H1 (cell line): ENCODE measurements around the gene CYSRT1. TPM values are rescaled to one million over a fixed set of nuclear protein-coding genes. Genes with fewer than 3 reads are reported as not detected.

Experiments
- CTCF ChIA-PET: fragments of 300-600 bp; sonication (Branson Sonifier 250); formaldehyde crosslinking; loops from one replicate; lab custom pipeline; 2021; ENCODE audit not compliant: partially characterized antibody; lab: Charles Lee
- POLR2A ChIA-PET: fragments of 300-600 bp; sonication (Branson Sonifier 250); formaldehyde crosslinking; loops from one replicate; lab custom pipeline; 2021; ENCODE audit warnings: inconsistent platforms; ENCODE audit not compliant: partially characterized antibody; lab: Charles Lee
- DNase-seq, 2 experiments: peaks; one replicate each; pipeline versions ENCODE4 v3.0.0 to v3.0.0-alpha.2; 2010 to 2022; ENCODE audit warnings: low spot score in 2 of 2, low read depth in 1 of 2, mixed read lengths in 1 of 2
- FAIRE-seq: peaks from 2 replicates; lab custom pipeline; 2011; peaks lifted over from hg19 to GRCh38; lab: Jason Lieb, UNC
- H2AFZ ChIP-seq: 2 replicates; pipeline ENCODE4 v1.8.1; 2012; ENCODE audit warnings: low read length, inconsistent platforms
- H2AK5ac ChIP-seq: 2 replicates; pipeline ENCODE4 v1.6.1; 2013; ENCODE audit warnings: low read depth, low read length
- H2BK120ac ChIP-seq: replicated peaks from 2 replicates; pipeline ENCODE3; 2013; ENCODE audit warnings: low read depth, low read length, inconsistent platforms
- H2BK12ac ChIP-seq: 2 replicates; pipeline ENCODE4 v1.6.1; 2013; ENCODE audit warnings: low read depth, low read length
- H2BK15ac ChIP-seq: 2 replicates; pipeline ENCODE4 v1.6.1; 2013; ENCODE audit warnings: low read length
- H2BK20ac ChIP-seq: 2 replicates; pipeline ENCODE4 v1.6.1; 2013; ENCODE audit warnings: low read length
- H2BK5ac ChIP-seq: 2 replicates; pipeline ENCODE4 v1.6.1; 2013; ENCODE audit warnings: low read depth, low read length
- H3K14ac ChIP-seq: 2 replicates; pipeline ENCODE4 v1.6.1; 2013; ENCODE audit warnings: inconsistent platforms; ENCODE audit not compliant: insufficient read length
- H3K18ac ChIP-seq: 2 replicates; pipeline ENCODE4 v1.6.1; 2013; ENCODE audit warnings: low read length; ENCODE audit errors: extremely low read depth
- H3K23ac ChIP-seq: 2 replicates; pipeline ENCODE4 v1.6.1; 2013; ENCODE audit warnings: inconsistent platforms; ENCODE audit not compliant: insufficient read length
- H3K23me2 ChIP-seq: 2 replicates; pipeline ENCODE4 v1.6.1; 2013; ENCODE audit warnings: low read depth, low read length
- H3K27ac ChIP-seq: 2 replicates; pipeline ENCODE4 v1.6.1; 2011; ENCODE audit warnings: low read depth, low read length, inconsistent platforms
- H3K27me3 ChIP-seq, 4 experiments: replicated peaks in 1 of 4; 1 replicate in 1 of 4; 2 replicates in 3 of 4; pipeline versions ENCODE4 v1.6.1 to v1.8.1; 2011 to 2013; ENCODE audit warnings: low read length in 3 of 4, mild to moderate bottlenecking in 3 of 4, inconsistent platforms in 2 of 4, mixed read lengths in 2 of 4, moderate library complexity in 1 of 4; ENCODE audit not compliant: control insufficient read depth in 3 of 4, insufficient read depth in 3 of 4; ENCODE audit errors: extremely low read depth in 1 of 4
- H3K36me3 ChIP-seq, 4 experiments: 2 replicates each; pipeline versions ENCODE4 v1.6.1 to v1.8.1; 2011 to 2013; ENCODE audit warnings: mild to moderate bottlenecking in 4 of 4, low read length in 3 of 4, moderate library complexity in 2 of 4, control low read depth in 1 of 4, inconsistent platforms in 1 of 4; ENCODE audit not compliant: insufficient read depth in 4 of 4, control insufficient read depth in 2 of 4
- H3K4ac ChIP-seq: replicated peaks from 2 replicates; pipeline ENCODE3; 2013; ENCODE audit warnings: low read length, low read depth, mixed read lengths, inconsistent platforms; ENCODE audit not compliant: insufficient read length
- H3K4me1 ChIP-seq, 4 experiments: replicated peaks in 1 of 4; 1 replicate in 1 of 4; 2 replicates in 3 of 4; pipeline versions ENCODE4 v1.6.1 to v1.8.1; 2011 to 2013; ENCODE audit warnings: low read length in 3 of 4, inconsistent platforms in 2 of 4, mixed read lengths in 1 of 4; ENCODE audit not compliant: insufficient read depth in 4 of 4, control insufficient read depth in 3 of 4
- H3K4me2 ChIP-seq, 2 experiments: 2 replicates each; pipeline versions ENCODE4 v1.6.1 to v1.8.1; 2011 to 2013; ENCODE audit warnings: low read depth in 2 of 2, low read length in 2 of 2, control low read depth in 1 of 2, inconsistent platforms in 1 of 2, mild to moderate bottlenecking in 1 of 2; ENCODE audit not compliant: insufficient read depth in 1 of 2
- H3K4me3 ChIP-seq, 4 experiments: fragments of 200-600, 300-600 bp in 1 of 4; sonication (generic), shearing (Covaris generic), sonication (Bioruptor Twin) in 1 of 4; 2 replicates each; pipeline versions ENCODE4 v1.5.1 to v1.8.1; 2011 to 2016; ENCODE audit warnings: low read length in 4 of 4, low read depth in 3 of 4, control low read depth in 2 of 4, inconsistent platforms in 2 of 4, mild to moderate bottlenecking in 2 of 4, mixed read lengths in 1 of 4, moderate library complexity in 1 of 4; ENCODE audit not compliant: insufficient read depth in 2 of 4; ENCODE audit errors: extremely low read depth in 1 of 4
- H3K56ac ChIP-seq: replicated peaks from 2 replicates; pipeline ENCODE3; 2013; ENCODE audit warnings: low read depth, mild to moderate bottlenecking, mixed read lengths, low read length, inconsistent platforms; ENCODE audit not compliant: insufficient read length
- H3K79me1 ChIP-seq: 2 replicates; pipeline ENCODE4 v1.6.1; 2013; ENCODE audit warnings: low read depth, low read length, control low read depth
- H3K79me2 ChIP-seq, 2 experiments: 2 replicates each; pipeline versions ENCODE4 v1.6.1 to v1.8.1; 2012 to 2013; ENCODE audit warnings: low read length in 2 of 2, mild to moderate bottlenecking in 2 of 2, inconsistent platforms in 1 of 2; ENCODE audit not compliant: insufficient read depth in 2 of 2, control insufficient read depth in 1 of 2
- H3K9ac ChIP-seq, 4 experiments: replicated peaks in 1 of 4; 1 replicate in 1 of 4; 2 replicates in 3 of 4; pipeline versions ENCODE4 v1.6.1 to v1.8.1; 2011 to 2013; ENCODE audit warnings: low read depth in 3 of 4, low read length in 3 of 4, control low read depth in 2 of 4, mild to moderate bottlenecking in 2 of 4, moderate library complexity in 2 of 4, inconsistent platforms in 1 of 4; ENCODE audit errors: extremely low read depth in 1 of 4
- H3K9me3 ChIP-seq, 2 experiments: 2 replicates each; pipeline versions ENCODE4 v1.6.1 to v1.8.1; 2012 to 2013; ENCODE audit warnings: mild to moderate bottlenecking in 2 of 2, moderate library complexity in 2 of 2, control low read depth in 1 of 2, inconsistent platforms in 1 of 2, low read depth in 1 of 2, low read length in 1 of 2, mixed read lengths in 1 of 2; ENCODE audit not compliant: insufficient read depth in 2 of 2
- H4K20me1 ChIP-seq, 2 experiments: replicated peaks in 1 of 2; 2 replicates each; pipeline versions ENCODE3 to v1.8.1; 2011 to 2013; ENCODE audit warnings: inconsistent platforms in 2 of 2, low read length in 2 of 2, mild to moderate bottlenecking in 1 of 2; ENCODE audit not compliant: insufficient read depth in 2 of 2, control insufficient read depth in 1 of 2
- H4K5ac ChIP-seq: 2 replicates; pipeline ENCODE4 v1.6.1; 2013; ENCODE audit warnings: low read length, low read depth, mixed read lengths, inconsistent platforms; ENCODE audit not compliant: insufficient read length
- H4K8ac ChIP-seq: 2 replicates; pipeline ENCODE4 v1.8.0; 2013; ENCODE audit warnings: mild to moderate bottlenecking, moderate library complexity, low read length, inconsistent platforms; ENCODE audit not compliant: insufficient read depth; ENCODE audit errors: extremely low read depth
- H4K91ac ChIP-seq: replicated peaks from 2 replicates; pipeline ENCODE3; 2013; ENCODE audit warnings: low read length, mixed read lengths, inconsistent platforms; ENCODE audit not compliant: insufficient read length
- CHD2 ChIP-seq: IDR thresholded peaks from 2 replicates; pipeline ENCODE4 v1.6.1; 2012; ENCODE audit warnings: low read length, improper control_type of control experiment
- EP300 ChIP-seq, 2 experiments: IDR thresholded peaks; 1 replicate in 1 of 2; 2 replicates in 1 of 2; pipeline ENCODE4 v1.6.1; 2011 to 2012; ENCODE audit warnings: low read depth in 2 of 2, low read length in 2 of 2, mild to moderate bottlenecking in 2 of 2, borderline replicate concordance in 1 of 2, inconsistent platforms in 1 of 2, moderate library complexity in 1 of 2
- GTF2F1 ChIP-seq: IDR thresholded peaks from 2 replicates; pipeline ENCODE4 v1.6.1; 2012; ENCODE audit warnings: low read depth, low read length, improper control_type of control experiment, borderline replicate concordance
- HDAC6 ChIP-seq: IDR thresholded peaks from one replicate; pipeline ENCODE4 v1.7.1; 2012; ENCODE audit warnings: low read depth, mild to moderate bottlenecking, inconsistent platforms, low read length, moderate library complexity
- NANOG ChIP-seq: IDR thresholded peaks from 2 replicates; pipeline ENCODE4 v1.6.1; 2011; ENCODE audit warnings: low read length, low read depth, mild to moderate bottlenecking, inconsistent platforms; ENCODE audit not compliant: insufficient read depth, poor library complexity, severe bottlenecking
- PHF8 ChIP-seq: fragments of 200-600 bp; sonication (generic); conservative IDR thresholded peaks from 2 replicates; pipeline ENCODE4 v1.7.1; 2012; ENCODE audit warnings: low read depth, mild to moderate bottlenecking, inconsistent platforms, low read length, moderate library complexity
- POLR2AphosphoS5 ChIP-seq: IDR thresholded peaks from 2 replicates; pipeline ENCODE4 v1.6.1; 2011; ENCODE audit warnings: low read depth, low read length
- RAD21 ChIP-seq, 2 experiments: IDR thresholded peaks in 1 of 2; conservative IDR thresholded peaks in 1 of 2; 2 replicates each; pipeline ENCODE4 v1.6.1; 2011; ENCODE audit warnings: low read depth in 2 of 2, low read length in 2 of 2, improper control_type of control experiment in 1 of 2, inconsistent platforms in 1 of 2, mild to moderate bottlenecking in 1 of 2, moderate library complexity in 1 of 2
- TCF12 ChIP-seq: IDR thresholded peaks from 2 replicates; pipeline ENCODE4 v1.6.1; 2011; ENCODE audit warnings: low read depth, mild to moderate bottlenecking, low read length
- ZNF274 ChIP-seq: IDR thresholded peaks from 2 replicates; pipeline ENCODE4 v1.7.0; 2012; ENCODE audit warnings: low read length, borderline replicate concordance; ENCODE audit errors: extremely low read depth
- WGBS, 2 experiments: shearing (Covaris generic) in 1 of 2; methylation state at CpG; one replicate each; pipeline versions ENCODE4 v1.1.6 to v1.1.7; 2013 to 2015; ENCODE audit warnings: low lambda C conversion rate in 2 of 2, mixed read lengths in 2 of 2, inconsistent platforms in 1 of 2, low coverage in 1 of 2, missing lambda C conversion rate in 1 of 2; ENCODE audit not compliant: insufficient replicate concordance in 2 of 2, insufficient coverage in 1 of 2, insufficient read length in 1 of 2; ENCODE audit errors: extremely low coverage in 1 of 2, missing lambda C conversion rate in 1 of 2; 5-methylcytosine and 5-hydroxymethylcytosine counted together
- polyA plus RNA-seq, 7 experiments: library from polyadenylated mRNA; depleted of rRNA in 3 of 7; stranded (reverse) in 5 of 7; unstranded in 2 of 7; fragments of >200 nt in 5 of 7; fragments of 200-250 nt in 2 of 7; gene quantifications; 1 replicate in 5 of 7; 2 replicates in 1 of 7; 4 replicates in 1 of 7; pipeline versions ENCODE4 v1.2.1 to v1.2.3, GENCODE V29; 2011 to 2013; ENCODE audit warnings: missing spikeins in 2 of 7, mixed read lengths in 2 of 7
- total RNA-seq: library from RNA; stranded (reverse); fragmentation: NEBNext Ultra II Directional; extraction: Animal tissue kit (Norgen Biotek cat#: 25700); gene quantifications from 2 replicates; pipeline ENCODE4 v1.2.1, GENCODE V29; 2021
- TF ChIP-seq, protein P1 (sequence below): IDR thresholded peaks from 2 replicates; pipeline ENCODE4 v1.6.1; 2012; ENCODE audit warnings: inconsistent platforms

Gene CYSRT1
- total and polyA plus RNA-seq, 2 of the 8 experiments (the other 6 are each of a cell fraction or from before 2014, with no cell fraction given): 1.0 to 6.5 TPM

GRCh38 chr9:137236238-137236935 is 11.4 kb downstream of the CYSRT1 start:
- POLR2A ChIA-PET: interaction anchor here (1.0 to 69.9 kb wide), 5 partner anchors 1 to 181 kb away, joined by 3 to 1462 read pairs (median 4); partner anchors contain the start of genes CYSRT1, NDOR1, NELFB and RNF208
- no peak overlapping the region for H3K9ac ChIP-seq
- H2BK15ac ChIP-seq: no peak overlapping the region
- H3K23me2 ChIP-seq: peaks cover 5% of the 10 kb centered on the region; the same call in 1 of the 2 replicates
- H3K56ac ChIP-seq: no peak overlapping the region
- no peak overlapping the region for H3K4ac ChIP-seq
- H3K9me3 ChIP-seq: no peaks in the 10 kb centered on the region
- H3K79me1 ChIP-seq: no peaks in the 10 kb centered on the region
- H2BK120ac ChIP-seq: no peak overlapping the region
- DNase-seq (peak; percentile 59 to 96), FAIRE-seq (no peak)
- H3K27me3 ChIP-seq: no peaks in the 10 kb centered on the region
- no peak overlapping the region for H3K18ac ChIP-seq
- no peak overlapping the region for H4K91ac ChIP-seq
- H2BK20ac ChIP-seq: no peak overlapping the region
- no peak overlapping the region for H3K27ac ChIP-seq
- no peak overlapping the region for H3K14ac ChIP-seq
- peak overlapping the region in 1 of 2 experiments; percentile 66; a peak in 2 of 4 replicates for H3K4me2 ChIP-seq
- peaks cover 0 to 7% of the 10 kb centered on the region in 2 experiments; a peak in 1 of 4 replicates for H3K79me2 ChIP-seq
- H2AK5ac ChIP-seq: no peak overlapping the region
- no peaks in the 10 kb centered on the region for H3K36me3 ChIP-seq
- CTCF ChIA-PET: interaction anchor here (0.6 to 20.2 kb wide), 46 partner anchors 10 to 338 kb away, joined by 3 to 204 read pairs (median 5); partner anchors contain the start of genes ANAPC2, CYSRT1, LRRC26 and NELFB
- peak overlapping the region; percentile 30; the same call in 1 of the 2 replicates for H2BK5ac ChIP-seq
- peaks cover 0 to 12% (median 8%) of the 10 kb centered on the region in 4 experiments; a peak in 6 of 7 replicates for H3K4me1 ChIP-seq
- peak overlapping the region; percentile 59 for H4K5ac ChIP-seq
- no peak overlapping the region for H3K23ac ChIP-seq
- peaks cover 6 to 8% of the 10 kb centered on the region in 2 experiments for H4K20me1 ChIP-seq
- 0 out of 8 replicates have a peak overlapping the region, but pooled peaks of 1 of the 4 experiments have one; percentile 25 for H3K4me3 ChIP-seq
- no peak overlapping the region for H2AFZ ChIP-seq
- H2BK12ac ChIP-seq: no peak overlapping the region
- 31% methylated on average over 18 of the region's 31 CpGs; no CpG with 5 or more reads in 1 of the 2 experiments for WGBS, 2 experiments
- peak overlapping the region; percentile 86 for H4K8ac ChIP-seq
- TF ChIP-seq POLR2AphosphoS5 (no peak), TCF12 (no peak), CHD2 (0 out of 2 replicates have a peak, but pooled peaks have one; percentile 15), GTF2F1 (no peak), HDAC6 (no peak), ZNF274 (no peak), NANOG (no peak), EP300 (IDR thresholded peaks at IDR 0.05; ENCODE audit: borderline replicate concordance in 1 of 2, low read depth in 2 of 2, low read length in 2 of 2) (no peak), RAD21 (IDR thresholded peaks at IDR 0.05 in 1 of 2, conservative IDR thresholded peaks at IDR 0.05 in 1 of 2; ENCODE audit: low read depth in 2 of 2, low read length in 2 of 2) (peak; percentile 72 to 82), PHF8 (no peak)
- TF ChIP-seq, protein P1, sequence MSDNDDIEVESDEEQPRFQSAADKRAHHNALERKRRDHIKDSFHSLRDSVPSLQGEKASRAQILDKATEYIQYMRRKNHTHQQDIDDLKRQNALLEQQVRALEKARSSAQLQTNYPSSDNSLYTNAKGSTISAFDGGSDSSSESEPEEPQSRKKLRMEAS: peak; percentile 58
